HepG2 (cell line): ENCODE measurements around the gene OR1F1. TPM values are rescaled to one million over a fixed set of nuclear protein-coding genes. Genes with fewer than 3 reads are reported as not detected.

Source experiments
- DNMT1 ChIP-seq: sonication (generic); formaldehyde crosslinking; IDR thresholded peaks from 2 replicates; pipeline ENCODE4 v1.5.1; 2020; ENCODE audit warnings: mild to moderate bottlenecking, missing genetic modification reagents
- FOSL1 ChIP-seq: sonication (generic); formaldehyde crosslinking; IDR thresholded peaks from 2 replicates; pipeline ENCODE4 v1.9.0; 2021; ENCODE audit warnings: missing genetic modification reagents, borderline replicate concordance
- HNRNPL ChIP-seq: fragments of 200-400 bp; formaldehyde crosslinking; IDR thresholded peaks from 2 replicates; pipeline ENCODE4 v1.6.1; 2017; ENCODE audit warnings: mild to moderate bottlenecking, low read depth, low read length
- HOXA9 ChIP-seq: sonication (generic); formaldehyde crosslinking; IDR thresholded peaks from 2 replicates; pipeline ENCODE4 v1.8.1; 2022; ENCODE audit warnings: missing genetic modification reagents, mild to moderate bottlenecking, moderate library complexity, borderline replicate concordance
- MEIS2 ChIP-seq: sonication (generic); formaldehyde crosslinking; IDR thresholded peaks from 2 replicates; pipeline ENCODE4 v1.9.0; 2021; ENCODE audit warnings: mild to moderate bottlenecking, missing genetic modification reagents
- NONO ChIP-seq, 2 experiments: fragments of 450-650 bp in 1 of 2; sonication (generic) in 1 of 2; formaldehyde crosslinking in 1 of 2; IDR thresholded peaks in 1 of 2; conservative IDR thresholded peaks in 1 of 2; 2 replicates each; pipeline versions ENCODE4 v1.6.1 to v1.8.0; 2017 to 2022; ENCODE audit warnings: mild to moderate bottlenecking in 1 of 2, missing genetic modification reagents in 1 of 2, moderate library complexity in 1 of 2
- NR2F2 ChIP-seq: IDR thresholded peaks from 2 replicates; pipeline ENCODE4 v1.6.1; 2012; ENCODE audit warnings: low read depth, inconsistent platforms, borderline replicate concordance
- PPARG ChIP-seq: conservative IDR thresholded peaks from 2 replicates; pipeline ENCODE4 v1.6.1; 2016; ENCODE audit warnings: missing biosample characterization, missing genetic modification reagents
- RAD21 ChIP-seq: fragments of 450-650 bp; formaldehyde crosslinking; IDR thresholded peaks from 2 replicates; pipeline ENCODE4 v1.5.0; 2020; ENCODE audit warnings: mild to moderate bottlenecking
- SMARCE1 ChIP-seq: fragments of 450-650 bp; IDR thresholded peaks from 2 replicates; pipeline ENCODE4 v1.6.1; 2017; ENCODE audit warnings: borderline replicate concordance
- ZBTB3 ChIP-seq: sonication (generic); formaldehyde crosslinking; IDR thresholded peaks from 2 replicates; pipeline ENCODE4 v1.4.0; 2020; ENCODE audit warnings: low read depth, mild to moderate bottlenecking, moderate library complexity, missing genetic modification reagents, borderline replicate concordance
- ZFY ChIP-seq: sonication (generic); formaldehyde crosslinking; IDR thresholded peaks from 2 replicates; pipeline ENCODE4 v1.4.0; 2020; ENCODE audit warnings: missing genetic modification reagents
- ZNF136 ChIP-seq: sonication (generic); formaldehyde crosslinking; IDR thresholded peaks from 2 replicates; pipeline ENCODE4 v1.8.1; 2022; ENCODE audit warnings: low read depth, mild to moderate bottlenecking, moderate library complexity, missing genetic modification reagents
- ZNF205 ChIP-seq: IDR thresholded peaks from 2 replicates; pipeline ENCODE4 v1.6.1; 2018; ENCODE audit warnings: missing biosample characterization, missing genetic modification reagents
- ZNF354B ChIP-seq: sonication (generic); formaldehyde crosslinking; IDR thresholded peaks from 2 replicates; pipeline ENCODE4 v1.8.0; 2022; ENCODE audit warnings: mild to moderate bottlenecking, missing genetic modification reagents
- ZNF484 ChIP-seq: sonication (generic); formaldehyde crosslinking; IDR thresholded peaks from 2 replicates; pipeline ENCODE4 v1.5.1; 2020; ENCODE audit warnings: mild to moderate bottlenecking, low read depth, missing genetic modification reagents, borderline replicate concordance
- ZNF775 ChIP-seq: sonication (generic); formaldehyde crosslinking; IDR thresholded peaks from 2 replicates; pipeline ENCODE4 v1.4.0; 2020; ENCODE audit warnings: missing genetic modification reagents, mild to moderate bottlenecking, moderate library complexity, borderline replicate concordance
- polyA plus RNA-seq, 8 experiments: library from polyadenylated mRNA; depleted of rRNA in 3 of 8; stranded (reverse) in 7 of 8; unstranded in 1 of 8; fragments of >200 nt; fragmentation: Illumina TruSeq in 4 of 8; extraction: Trizol in 4 of 8; gene quantifications; 2 replicates each; pipeline versions ENCODE4 v1.2.1 to v1.2.3, GENCODE V29; 2011 to 2016; ENCODE audit warnings: low read depth in 4 of 8, missing spikeins in 1 of 8, mixed read lengths in 1 of 8; ENCODE audit not compliant: insufficient read depth in 1 of 8
- total RNA-seq, 5 experiments: library from RNA; depleted of rRNA; stranded (reverse); fragments of >200 nt; fragmentation: Illumina TruSeq; extraction: Trizol; gene quantifications; 2 replicates each; pipeline ENCODE4 v1.2.3, GENCODE V29; 2016; ENCODE audit warnings: low read depth in 1 of 5
- TF ChIP-seq, protein P1 (sequence below): sonication (generic); formaldehyde crosslinking; IDR thresholded peaks from 2 replicates; pipeline ENCODE4; 2020; ENCODE audit warnings: missing genetic modification reagents, mild to moderate bottlenecking, borderline replicate concordance
- TF ChIP-seq, protein P2 (sequence below): sonication (generic); formaldehyde crosslinking; IDR thresholded peaks from 2 replicates; pipeline ENCODE4 v1.5.0; 2020; ENCODE audit warnings: mild to moderate bottlenecking, missing genetic modification reagents, borderline replicate concordance
- TF ChIP-seq, protein P3 (sequence below): sonication (generic); formaldehyde crosslinking; IDR thresholded peaks from 2 replicates; pipeline ENCODE4 v1.8.1; 2023; ENCODE audit warnings: mild to moderate bottlenecking, inconsistent platforms, moderate library complexity, missing genetic modification reagents, borderline replicate concordance

OR1F1 gene
- total and polyA plus RNA-seq, 2 of the 13 experiments (the other 11 are each of a cell fraction or from before 2014, with no cell fraction given): 0.90 TPM; not detected in 1

DNA sequence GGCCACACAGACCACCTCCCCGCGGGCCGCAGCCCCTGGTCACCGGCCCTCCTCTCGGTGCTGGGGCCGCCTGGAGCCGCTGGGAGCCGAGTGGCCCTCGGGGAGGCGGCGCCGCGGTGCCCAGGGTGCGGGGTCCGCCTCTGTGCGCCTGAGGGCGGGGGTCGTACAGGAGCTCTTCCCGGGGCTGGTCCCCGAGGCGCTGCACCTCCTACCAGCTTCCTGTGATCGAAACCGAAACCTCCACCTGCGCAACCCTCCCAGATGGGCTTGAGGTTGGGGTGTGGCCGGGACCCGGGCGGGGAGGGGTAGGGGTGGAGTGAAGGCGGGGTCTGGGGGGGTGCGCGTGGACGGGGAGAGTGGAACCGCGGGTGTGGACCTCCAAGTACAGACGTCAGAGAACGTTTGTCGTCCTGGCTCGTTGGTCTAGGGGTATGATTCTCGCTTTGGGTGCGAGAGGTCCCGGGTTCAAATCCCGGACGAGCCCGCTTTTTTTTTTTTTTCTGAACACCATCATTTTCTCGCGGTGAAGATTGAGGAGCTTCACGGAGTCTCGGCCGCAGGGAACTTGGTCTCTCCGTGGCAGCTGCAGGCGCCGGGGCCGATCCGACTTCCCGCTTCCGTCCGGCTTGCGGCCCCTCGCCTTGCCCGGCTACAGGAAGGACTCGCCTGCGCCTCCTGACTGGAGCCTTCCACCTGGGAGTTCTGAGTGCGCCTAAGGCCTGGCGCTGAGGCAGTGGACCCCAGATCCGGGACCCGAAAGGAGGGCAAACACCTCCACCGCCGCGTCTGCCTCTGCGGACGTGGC lies 29.3 kb upstream of the OR1F1 start (continued):
- TF ChIP-seq, protein P1, sequence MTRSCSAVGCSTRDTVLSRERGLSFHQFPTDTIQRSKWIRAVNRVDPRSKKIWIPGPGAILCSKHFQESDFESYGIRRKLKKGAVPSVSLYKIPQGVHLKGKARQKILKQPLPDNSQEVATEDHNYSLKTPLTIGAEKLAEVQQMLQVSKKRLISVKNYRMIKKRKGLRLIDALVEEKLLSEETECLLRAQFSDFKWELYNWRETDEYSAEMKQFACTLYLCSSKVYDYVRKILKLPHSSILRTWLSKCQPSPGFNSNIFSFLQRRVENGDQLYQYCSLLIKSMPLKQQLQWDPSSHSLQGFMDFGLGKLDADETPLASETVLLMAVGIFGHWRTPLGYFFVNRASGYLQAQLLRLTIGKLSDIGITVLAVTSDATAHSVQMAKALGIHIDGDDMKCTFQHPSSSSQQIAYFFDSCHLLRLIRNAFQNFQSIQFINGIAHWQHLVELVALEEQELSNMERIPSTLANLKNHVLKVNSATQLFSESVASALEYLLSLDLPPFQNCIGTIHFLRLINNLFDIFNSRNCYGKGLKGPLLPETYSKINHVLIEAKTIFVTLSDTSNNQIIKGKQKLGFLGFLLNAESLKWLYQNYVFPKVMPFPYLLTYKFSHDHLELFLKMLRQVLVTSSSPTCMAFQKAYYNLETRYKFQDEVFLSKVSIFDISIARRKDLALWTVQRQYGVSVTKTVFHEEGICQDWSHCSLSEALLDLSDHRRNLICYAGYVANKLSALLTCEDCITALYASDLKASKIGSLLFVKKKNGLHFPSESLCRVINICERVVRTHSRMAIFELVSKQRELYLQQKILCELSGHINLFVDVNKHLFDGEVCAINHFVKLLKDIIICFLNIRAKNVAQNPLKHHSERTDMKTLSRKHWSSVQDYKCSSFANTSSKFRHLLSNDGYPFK (CRISPR knock-in tag): peak; percentile 36; the same call in 1 of the 2 replicates
- no peak for TF ChIP-seq RAD21
- no peak for TF ChIP-seq MEIS2 (CRISPR knock-in tag)
- no peak for TF ChIP-seq DNMT1 (CRISPR knock-in tag)
- TF ChIP-seq NR2F2: no peak
- 0 out of 2 replicates have a peak, but pooled peaks have one; percentile 52 for TF ChIP-seq ZNF775
- no peak for TF ChIP-seq HOXA9 (CRISPR knock-in tag)
- TF ChIP-seq, protein P2, sequence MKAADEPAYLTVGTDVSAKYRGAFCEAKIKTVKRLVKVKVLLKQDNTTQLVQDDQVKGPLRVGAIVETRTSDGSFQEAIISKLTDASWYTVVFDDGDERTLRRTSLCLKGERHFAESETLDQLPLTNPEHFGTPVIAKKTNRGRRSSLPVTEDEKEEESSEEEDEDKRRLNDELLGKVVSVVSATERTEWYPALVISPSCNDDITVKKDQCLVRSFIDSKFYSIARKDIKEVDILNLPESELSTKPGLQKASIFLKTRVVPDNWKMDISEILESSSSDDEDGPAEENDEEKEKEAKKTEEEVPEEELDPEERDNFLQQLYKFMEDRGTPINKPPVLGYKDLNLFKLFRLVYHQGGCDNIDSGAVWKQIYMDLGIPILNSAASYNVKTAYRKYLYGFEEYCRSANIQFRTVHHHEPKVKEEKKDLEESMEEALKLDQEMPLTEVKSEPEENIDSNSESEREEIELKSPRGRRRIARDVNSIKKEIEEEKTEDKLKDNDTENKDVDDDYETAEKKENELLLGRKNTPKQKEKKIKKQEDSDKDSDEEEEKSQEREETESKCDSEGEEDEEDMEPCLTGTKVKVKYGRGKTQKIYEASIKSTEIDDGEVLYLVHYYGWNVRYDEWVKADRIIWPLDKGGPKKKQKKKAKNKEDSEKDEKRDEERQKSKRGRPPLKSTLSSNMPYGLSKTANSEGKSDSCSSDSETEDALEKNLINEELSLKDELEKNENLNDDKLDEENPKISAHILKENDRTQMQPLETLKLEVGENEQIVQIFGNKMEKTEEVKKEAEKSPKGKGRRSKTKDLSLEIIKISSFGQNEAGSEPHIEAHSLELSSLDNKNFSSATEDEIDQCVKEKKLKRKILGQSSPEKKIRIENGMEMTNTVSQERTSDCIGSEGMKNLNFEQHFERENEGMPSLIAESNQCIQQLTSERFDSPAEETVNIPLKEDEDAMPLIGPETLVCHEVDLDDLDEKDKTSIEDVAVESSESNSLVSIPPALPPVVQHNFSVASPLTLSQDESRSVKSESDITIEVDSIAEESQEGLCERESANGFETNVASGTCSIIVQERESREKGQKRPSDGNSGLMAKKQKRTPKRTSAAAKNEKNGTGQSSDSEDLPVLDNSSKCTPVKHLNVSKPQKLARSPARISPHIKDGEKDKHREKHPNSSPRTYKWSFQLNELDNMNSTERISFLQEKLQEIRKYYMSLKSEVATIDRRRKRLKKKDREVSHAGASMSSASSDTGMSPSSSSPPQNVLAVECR (CRISPR knock-in tag): peak; percentile 65; the same call in 1 of the 2 replicates
- no peak for TF ChIP-seq HNRNPL
- 0 out of 2 replicates have a peak, but pooled peaks have one; percentile 8 for TF ChIP-seq ZNF205
- peak; percentile 65 for TF ChIP-seq ZFY (CRISPR knock-in tag)
- no peak for TF ChIP-seq ZBTB3 (CRISPR knock-in tag)
- TF ChIP-seq NONO (IDR thresholded peaks at IDR 0.05): no peak
- TF ChIP-seq NONO (CRISPR knock-in tag; conservative IDR thresholded peaks at IDR 0.05): 0 out of 2 replicates have a peak, but pooled peaks have one; percentile 50
- TF ChIP-seq PPARG (CRISPR knock-in tag): no peak
- TF ChIP-seq ZNF484 (CRISPR knock-in tag): no peak
- TF ChIP-seq ZNF136 (CRISPR knock-in tag): no peak
- no peak for TF ChIP-seq SMARCE1
- no peak for TF ChIP-seq FOSL1 (CRISPR knock-in tag)
- TF ChIP-seq, protein P3, sequence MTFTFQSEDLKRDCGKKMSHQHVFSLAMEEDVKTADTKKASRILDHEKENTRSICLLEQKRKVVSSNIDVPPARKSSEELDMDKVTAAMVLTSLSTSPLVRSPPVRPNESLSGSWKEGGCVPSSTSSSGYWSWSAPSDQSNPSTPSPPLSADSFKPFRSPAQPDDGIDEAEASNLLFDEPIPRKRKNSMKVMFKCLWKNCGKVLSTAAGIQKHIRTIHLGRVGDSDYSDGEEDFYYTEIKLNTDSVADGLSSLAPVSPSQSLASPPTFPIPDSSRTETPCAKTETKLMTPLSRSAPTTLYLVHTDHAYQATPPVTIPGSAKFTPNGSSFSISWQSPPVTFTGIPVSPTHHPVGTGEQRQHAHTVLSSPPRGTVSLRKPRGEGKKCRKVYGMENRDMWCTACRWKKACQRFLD (CRISPR knock-in tag): no peak
- TF ChIP-seq ZNF354B (CRISPR knock-in tag): no peak
